ENCODE measurements around the gene STARD13.

DNA sequence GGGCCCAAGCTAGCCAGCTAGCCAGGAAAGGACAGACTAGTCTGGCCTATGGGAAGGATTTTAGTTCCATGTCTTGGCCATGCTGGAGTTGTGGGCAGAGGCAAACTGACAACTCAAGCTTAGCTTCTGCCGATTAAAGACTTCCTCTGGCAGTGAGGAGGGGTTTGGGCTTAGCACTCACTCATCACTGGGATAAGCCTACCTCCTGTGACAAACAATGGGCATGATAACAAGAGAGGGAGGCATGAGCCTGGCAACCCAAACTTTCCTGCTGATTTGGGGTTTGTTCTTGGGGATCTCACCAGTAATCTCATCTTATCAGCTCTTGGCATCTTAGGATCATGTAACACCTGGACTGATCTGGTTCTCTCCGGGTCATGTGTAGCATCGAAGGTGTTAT is 185.7 kb downstream of the STARD13 start:
- TF ChIP-seq, protein P1, sequence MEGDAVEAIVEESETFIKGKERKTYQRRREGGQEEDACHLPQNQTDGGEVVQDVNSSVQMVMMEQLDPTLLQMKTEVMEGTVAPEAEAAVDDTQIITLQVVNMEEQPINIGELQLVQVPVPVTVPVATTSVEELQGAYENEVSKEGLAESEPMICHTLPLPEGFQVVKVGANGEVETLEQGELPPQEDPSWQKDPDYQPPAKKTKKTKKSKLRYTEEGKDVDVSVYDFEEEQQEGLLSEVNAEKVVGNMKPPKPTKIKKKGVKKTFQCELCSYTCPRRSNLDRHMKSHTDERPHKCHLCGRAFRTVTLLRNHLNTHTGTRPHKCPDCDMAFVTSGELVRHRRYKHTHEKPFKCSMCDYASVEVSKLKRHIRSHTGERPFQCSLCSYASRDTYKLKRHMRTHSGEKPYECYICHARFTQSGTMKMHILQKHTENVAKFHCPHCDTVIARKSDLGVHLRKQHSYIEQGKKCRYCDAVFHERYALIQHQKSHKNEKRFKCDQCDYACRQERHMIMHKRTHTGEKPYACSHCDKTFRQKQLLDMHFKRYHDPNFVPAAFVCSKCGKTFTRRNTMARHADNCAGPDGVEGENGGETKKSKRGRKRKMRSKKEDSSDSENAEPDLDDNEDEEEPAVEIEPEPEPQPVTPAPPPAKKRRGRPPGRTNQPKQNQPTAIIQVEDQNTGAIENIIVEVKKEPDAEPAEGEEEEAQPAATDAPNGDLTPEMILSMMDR (IDR thresholded peaks at IDR 0.05): no peak
- TF ChIP-seq POLR2A (IDR thresholded peaks at IDR 0.05): no peak
